Cardiac fibroblast (primary cell): ENCODE measurements around the gene FAM3C.
A peak's percentile ranks its signal among the peaks of the same experiment; 100 is the strongest.

Source experiments
- DNase-seq, 2 donors: peaks; one replicate each; pipeline versions ENCODE4 v3.0.0 to v3.0.0-alpha.2; 2010; ENCODE audit warnings: low read depth in 2 of 2
- H3K4me3 ChIP-seq, 2 donors: replicated peaks in 1 of 2; 1 replicate in 1 of 2; 2 replicates in 1 of 2; pipeline ENCODE4 v1.5.1; 2011; ENCODE audit warnings: low read depth in 2 of 2, low read length in 2 of 2, mild to moderate bottlenecking in 2 of 2, moderate library complexity in 1 of 2
- TF ChIP-seq, protein P1 (sequence below): IDR thresholded peaks from one replicate; pipeline ENCODE4 v1.5.1; 2011; ENCODE audit warnings: low read depth, mild to moderate bottlenecking, low read length, inconsistent platforms

The FAM3C gene

DNA sequence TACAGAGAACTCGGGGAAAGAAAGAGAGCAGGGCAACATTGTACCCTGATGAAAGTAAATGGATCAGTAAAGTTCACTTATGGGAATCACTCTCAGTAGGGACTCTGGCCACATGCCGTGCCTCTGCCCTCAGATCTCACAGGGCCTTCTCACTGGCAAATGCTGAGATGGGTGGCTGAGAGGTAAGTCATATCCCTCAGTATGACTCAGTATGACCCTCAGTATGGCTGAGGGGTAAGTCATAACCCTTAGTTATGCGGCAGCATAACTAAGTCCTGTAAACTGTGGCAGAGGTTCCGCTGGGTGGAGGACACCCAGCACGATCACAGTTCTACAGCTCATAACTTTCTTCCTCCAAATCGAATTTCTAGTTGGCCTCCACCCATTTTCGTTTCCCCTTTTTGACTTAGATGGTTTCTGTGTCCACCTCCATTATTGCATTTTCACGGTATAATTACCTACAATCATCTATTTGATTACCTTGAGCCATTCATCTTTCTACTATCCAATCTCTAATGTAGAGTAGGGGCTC is 93.8 kb downstream of the FAM3C start:
- no peak overlapping the region for H3K4me3 ChIP-seq
- DNase-seq, result peak in 1 of 2 donors; percentile 83
- TF ChIP-seq, protein P1, sequence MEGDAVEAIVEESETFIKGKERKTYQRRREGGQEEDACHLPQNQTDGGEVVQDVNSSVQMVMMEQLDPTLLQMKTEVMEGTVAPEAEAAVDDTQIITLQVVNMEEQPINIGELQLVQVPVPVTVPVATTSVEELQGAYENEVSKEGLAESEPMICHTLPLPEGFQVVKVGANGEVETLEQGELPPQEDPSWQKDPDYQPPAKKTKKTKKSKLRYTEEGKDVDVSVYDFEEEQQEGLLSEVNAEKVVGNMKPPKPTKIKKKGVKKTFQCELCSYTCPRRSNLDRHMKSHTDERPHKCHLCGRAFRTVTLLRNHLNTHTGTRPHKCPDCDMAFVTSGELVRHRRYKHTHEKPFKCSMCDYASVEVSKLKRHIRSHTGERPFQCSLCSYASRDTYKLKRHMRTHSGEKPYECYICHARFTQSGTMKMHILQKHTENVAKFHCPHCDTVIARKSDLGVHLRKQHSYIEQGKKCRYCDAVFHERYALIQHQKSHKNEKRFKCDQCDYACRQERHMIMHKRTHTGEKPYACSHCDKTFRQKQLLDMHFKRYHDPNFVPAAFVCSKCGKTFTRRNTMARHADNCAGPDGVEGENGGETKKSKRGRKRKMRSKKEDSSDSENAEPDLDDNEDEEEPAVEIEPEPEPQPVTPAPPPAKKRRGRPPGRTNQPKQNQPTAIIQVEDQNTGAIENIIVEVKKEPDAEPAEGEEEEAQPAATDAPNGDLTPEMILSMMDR, result no peak

DNA sequence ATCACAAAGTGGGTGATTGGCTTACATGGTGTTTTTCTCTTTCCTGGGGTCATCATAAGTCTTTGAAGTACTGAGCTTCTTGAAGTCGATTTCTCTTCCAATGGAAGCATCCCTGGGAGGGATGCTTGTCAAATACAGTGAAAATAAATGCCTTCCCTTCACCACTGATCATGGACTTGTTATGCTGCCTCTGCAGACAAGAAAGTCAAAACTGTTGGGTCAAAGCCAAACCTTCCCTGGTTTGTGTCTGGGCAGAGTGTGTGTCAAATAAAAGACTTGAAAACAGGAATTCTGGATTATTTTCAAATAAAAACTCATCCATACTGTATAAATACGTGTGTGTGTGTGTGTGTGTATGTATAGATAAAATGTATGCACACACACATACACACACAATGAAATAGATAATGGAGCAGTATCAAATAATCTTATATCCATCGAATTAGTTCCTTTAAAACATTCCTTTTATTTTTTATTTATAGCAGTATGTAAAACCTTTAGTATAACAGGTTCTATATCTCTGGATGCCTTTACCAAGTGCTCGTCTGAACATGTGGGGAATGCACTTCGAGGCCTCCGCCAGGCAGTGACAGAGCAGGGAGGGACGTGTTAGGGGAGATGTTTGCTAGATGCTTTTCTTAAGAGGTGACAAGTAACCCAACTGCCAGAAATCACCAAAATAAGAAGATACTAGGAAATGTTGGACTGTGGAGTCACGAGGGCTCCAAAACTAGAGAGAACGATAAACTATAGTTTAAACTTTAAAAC is 94.5 kb downstream of the FAM3C start:
- TF ChIP-seq, protein P1, result no peak
- DNase-seq, result peak; percentile 13 to 28
- H3K4me3 ChIP-seq, result no peak overlapping the region

DNA sequence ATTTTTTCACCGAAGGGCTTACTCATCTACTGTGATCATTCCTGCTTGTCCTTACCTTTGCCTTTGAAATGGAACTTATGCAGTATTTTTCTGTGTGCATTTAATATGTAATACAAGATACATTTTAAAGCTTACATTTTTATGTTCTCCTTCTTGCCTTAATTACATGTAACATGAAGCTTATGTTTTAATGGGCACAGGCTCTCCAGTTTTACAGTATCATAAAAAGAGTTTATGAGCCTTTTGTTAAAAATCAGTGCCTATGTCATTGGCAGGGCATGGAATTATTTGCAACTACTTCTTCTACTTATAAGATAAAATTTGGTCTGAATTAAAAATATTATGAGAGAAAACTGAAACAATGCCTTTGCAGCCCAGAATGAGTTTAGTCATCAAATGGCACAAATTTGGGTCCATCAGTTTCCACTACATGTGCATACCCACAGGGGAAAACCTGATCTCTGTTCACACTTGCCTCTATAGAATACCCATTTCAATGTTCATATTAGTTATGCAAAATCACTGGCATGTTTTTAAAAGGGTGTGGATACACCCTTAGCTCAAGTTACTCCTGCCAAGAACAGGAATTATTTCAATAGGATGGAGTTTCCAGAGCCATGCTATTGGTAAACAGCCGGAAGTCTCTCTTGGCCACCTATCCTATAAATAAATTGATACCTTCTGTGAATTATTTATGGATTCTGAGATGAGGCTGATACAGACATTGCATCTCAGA is 95.3 kb downstream of the FAM3C start:
- H3K4me3 ChIP-seq, result no peak overlapping the region
- DNase-seq, result no peak

More for the DNA sequence above, 95.3 kb downstream of the FAM3C start:
- TF ChIP-seq, protein P1, result no peak
